ENCODE data around the gene REC8. TPM values are rescaled to one million over a fixed set of nuclear protein-coding genes. Genes with fewer than 3 reads are reported as not detected.

REC8 gene
- total and polyA plus RNA-seq, 2 of the 13 experiments (the other 11 are each of a cell fraction or from before 2014, with no cell fraction given) = 3.4 to 14.7 TPM

- no peak for TF ChIP-seq ZNF318 (CRISPR knock-in tag; IDR thresholded peaks at IDR 0.05)
- peak; percentile 86; the same call in 1 of the 2 replicates for TF ChIP-seq STAT5B (CRISPR knock-in tag; IDR thresholded peaks at IDR 0.05)
- TF ChIP-seq MAF1 (CRISPR knock-in tag; IDR thresholded peaks at IDR 0.05; ENCODE audit: borderline replicate concordance) = no peak
- no peak; the same call in 1 of the 2 replicates for TF ChIP-seq MEIS2 (CRISPR knock-in tag; IDR thresholded peaks at IDR 0.05)
- TF ChIP-seq MTERF4 (CRISPR knock-in tag; IDR thresholded peaks at IDR 0.05) = no peak
- TF ChIP-seq ZBTB8A (CRISPR knock-in tag; IDR thresholded peaks at IDR 0.05; ENCODE audit: borderline replicate concordance, low read depth) = no peak; the same call in none of the 2 replicates
- TF ChIP-seq CENPBD1 (CRISPR knock-in tag; IDR thresholded peaks at IDR 0.05; ENCODE audit: borderline replicate concordance, low read depth) = no peak
- no peak for TF ChIP-seq ZNF460 (CRISPR knock-in tag; IDR thresholded peaks at IDR 0.05; ENCODE audit: borderline replicate concordance)
- 0 out of 2 replicates have a peak, but pooled peaks have one; percentile 42 for TF ChIP-seq ZNF552 (CRISPR knock-in tag; IDR thresholded peaks at IDR 0.05; ENCODE audit: borderline replicate concordance)
- TF ChIP-seq TRAFD1 (CRISPR knock-in tag; IDR thresholded peaks at IDR 0.05; ENCODE audit: borderline replicate concordance) = 0 out of 2 replicates have a peak, but pooled peaks have one; percentile 80
- TF ChIP-seq RFX3 (CRISPR knock-in tag; IDR thresholded peaks at IDR 0.05) = peak; percentile 30; the same call in 1 of the 2 replicates
- TF ChIP-seq POLR2AphosphoS5 (IDR thresholded peaks at IDR 0.05; ENCODE audit: low read depth, low read length) = peak; percentile 78
- TF ChIP-seq TBL1XR1 (IDR thresholded peaks at IDR 0.05; ENCODE audit: borderline replicate concordance, low read length, partially characterized antibody) = no peak
- TF ChIP-seq ZNF232 (CRISPR knock-in tag; IDR thresholded peaks at IDR 0.05; ENCODE audit: borderline replicate concordance) = peak; percentile 49
These were observed 24.7 kb upstream of the REC8 start, which contains the start of gene RNF31 (continued) for GRCh38 chr14:24146978-24147760.

Data from HepG2 (cell line).